Embryonic facial prominence (tissue), 1 donor: ENCODE results near the gene EMILIN3.

Experiments
- DNase-seq: peaks from one replicate; pipeline ENCODE4 v3.0.0-alpha.2; 2016; ENCODE audit errors: extremely low spot score

The EMILIN3 gene

GRCh38 chr20:41392295-41392694 is 25.7 kb upstream of the EMILIN3 start:
- DNase-seq = no peak

GRCh38 chr20:41391587-41392001 is 25.0 kb upstream of the EMILIN3 start:
- DNase-seq = no peak

- DNase-seq = no peak
Measured at GRCh38 chr20:41390889-41391288, 24.3 kb upstream of the EMILIN3 start.

GRCh38 chr20:41387444-41387851 is 20.8 kb upstream of the EMILIN3 start:
- DNase-seq = no peak

- peak; percentile 86 for DNase-seq
Measured at GRCh38 chr20:41386502-41387427, 20.1 kb upstream of the EMILIN3 start.

- DNase-seq = no peak
Measured at GRCh38 chr20:41382791-41383305, 16.2 kb upstream of the EMILIN3 start.

- no peak for DNase-seq
Measured at GRCh38 chr20:41380551-41381193, 14.1 kb upstream of the EMILIN3 start.

GRCh38 chr20:41379551-41379950 is 12.9 kb upstream of the EMILIN3 start:
- no peak for DNase-seq

- DNase-seq = no peak
Measured at GRCh38 chr20:41377275-41377674, 10.7 kb upstream of the EMILIN3 start.

GRCh38 chr20:41376349-41376748 is 9.7 kb upstream of the EMILIN3 start:
- DNase-seq = no peak

GRCh38 chr20:41375846-41376245 is 9.2 kb upstream of the EMILIN3 start:
- DNase-seq = no peak

GRCh38 chr20:41373931-41374920 is 7.6 kb upstream of the EMILIN3 start:
- DNase-seq = no peak

- no peak for DNase-seq
Measured at GRCh38 chr20:41373251-41373783, 6.7 kb upstream of the EMILIN3 start.

GRCh38 chr20:41371371-41371770 is 4.8 kb upstream of the EMILIN3 start:
- DNase-seq = no peak

- DNase-seq = no peak
Measured at GRCh38 chr20:41370176-41370575, 3.6 kb upstream of the EMILIN3 start.

- no peak for DNase-seq
Measured at GRCh38 chr20:41369673-41370072, 3.1 kb upstream of the EMILIN3 start.

- DNase-seq = no peak
Measured at GRCh38 chr20:41367956-41368355, 1.3 kb upstream of the EMILIN3 start.

- no peak for DNase-seq
Measured at GRCh38 chr20:41367393-41367695, 726 bp upstream of the EMILIN3 start.

- DNase-seq = no peak
Measured at GRCh38 chr20:41365777-41366545, 657 bp downstream of the EMILIN3 start.

GRCh38 chr20:41364967-41365765 is 1.5 kb downstream of the EMILIN3 start:
- no peak for DNase-seq
